Astrocyte (in vitro differentiated cells and primary cell): ENCODE measurements around the gene WDR47. TPM values are rescaled to one million over a fixed set of nuclear protein-coding genes. Genes with fewer than 3 reads are reported as not detected.

Source experiments
- DNase-seq: peaks from one replicate; pipeline ENCODE4 v3.0.0-alpha.2; 2010; ENCODE audit warnings: low read depth
- FAIRE-seq: peaks from 2 replicates; lab custom pipeline; 2011; peaks lifted over from hg19 to GRCh38; lab: Jason Lieb, UNC
- H2AFZ ChIP-seq: 2 replicates; pipeline ENCODE4 v1.6.0; 2012; ENCODE audit warnings: low read depth, low read length, inconsistent platforms
- H3K27ac ChIP-seq: 2 replicates; pipeline ENCODE4 v1.5.1; 2011; ENCODE audit warnings: low read depth, low read length, inconsistent platforms
- H3K27me3 ChIP-seq: 2 replicates; pipeline ENCODE4 v1.6.0; 2011; ENCODE audit warnings: low read length, inconsistent platforms; ENCODE audit not compliant: insufficient read depth
- H3K36me3 ChIP-seq: 2 replicates; pipeline ENCODE4 v1.5.1; 2011; ENCODE audit warnings: low read length, inconsistent platforms; ENCODE audit not compliant: insufficient read depth
- H3K4me1 ChIP-seq: 2 replicates; pipeline ENCODE4 v1.5.1; 2011; ENCODE audit warnings: low read length, inconsistent platforms; ENCODE audit not compliant: insufficient read depth
- H3K4me2 ChIP-seq: 2 replicates; pipeline ENCODE4 v1.6.0; 2012; ENCODE audit warnings: low read length, inconsistent platforms
- H3K4me3 ChIP-seq: 2 replicates; pipeline ENCODE4 v1.5.1; 2011; ENCODE audit warnings: low read depth, mild to moderate bottlenecking, low read length, inconsistent platforms; ENCODE audit not compliant: insufficient read depth
- H3K79me2 ChIP-seq: 2 replicates; pipeline ENCODE4 v1.6.0; 2012; ENCODE audit warnings: mild to moderate bottlenecking, low read length, inconsistent platforms; ENCODE audit not compliant: insufficient read depth
- H3K9ac ChIP-seq: 2 replicates; pipeline ENCODE4 v1.6.0; 2012; ENCODE audit warnings: mild to moderate bottlenecking, low read length, inconsistent platforms
- H3K9me3 ChIP-seq: 2 replicates; pipeline ENCODE4 v1.5.1; 2012; ENCODE audit warnings: low read depth, mild to moderate bottlenecking, low read length, inconsistent platforms; ENCODE audit not compliant: insufficient read depth
- H4K20me1 ChIP-seq: 2 replicates; pipeline ENCODE4 v1.6.0; 2012; ENCODE audit warnings: low read length, inconsistent platforms; ENCODE audit not compliant: insufficient read depth
- H3K27ac Mint-ChIP-seq: one replicate; pipeline ENCODE4 v1.8.0; 2021; ENCODE audit warnings: mild to moderate bottlenecking, mixed read lengths; ENCODE audit not compliant: unreplicated experiment
- H3K27me3 Mint-ChIP-seq: one replicate; pipeline ENCODE4 v1.8.0; 2021; ENCODE audit warnings: low read depth, mixed read lengths; ENCODE audit not compliant: unreplicated experiment
- H3K36me3 Mint-ChIP-seq: one replicate; pipeline ENCODE4 v1.8.0; 2021; ENCODE audit warnings: low read depth, mixed read lengths; ENCODE audit not compliant: unreplicated experiment
- H3K4me1 Mint-ChIP-seq: one replicate; pipeline ENCODE4 v1.8.0; 2021; ENCODE audit warnings: low read depth, mixed read lengths; ENCODE audit not compliant: unreplicated experiment
- H3K4me3 Mint-ChIP-seq: one replicate; pipeline ENCODE4 v1.8.0; 2021; ENCODE audit warnings: mild to moderate bottlenecking, moderate library complexity, mixed read lengths; ENCODE audit not compliant: unreplicated experiment
- H3K9me3 Mint-ChIP-seq: one replicate; pipeline ENCODE4 v1.8.0; 2021; ENCODE audit warnings: mild to moderate bottlenecking, mixed read lengths; ENCODE audit not compliant: unreplicated experiment
- CTCF ChIP-seq: IDR thresholded peaks from 2 replicates; pipeline ENCODE4 v1.5.1; 2011; ENCODE audit warnings: low read depth, mild to moderate bottlenecking, inconsistent platforms, low read length, moderate library complexity; ENCODE audit not compliant: insufficient read depth
- EZH2 ChIP-seq: IDR thresholded peaks from 2 replicates; pipeline ENCODE4 v1.6.1; 2012; ENCODE audit warnings: mild to moderate bottlenecking, low read length, inconsistent platforms; ENCODE audit not compliant: insufficient read depth
- total RNA-seq: library from RNA; stranded (reverse); gene quantifications from 2 replicates; pipeline ENCODE4 v1.2.1, GENCODE V29; 2021

The WDR47 gene
- total RNA-seq, 1 donor from 2014 or later = 34.2 TPM

- Histone ChIP-seq H3K79me2 (no peaks in the 10 kb centered on the region), H3K4me3 (no peak overlapping the region), H3K27me3 (no peaks in the 10 kb centered on the region), H3K4me2 (no peak overlapping the region), H3K36me3 (no peaks in the 10 kb centered on the region), H2AFZ (no peak overlapping the region), H3K4me1 (peaks cover 3% of the 10 kb centered on the region), H3K27ac (no peak overlapping the region), H3K9me3 (no peaks in the 10 kb centered on the region), H4K20me1 (no peaks in the 10 kb centered on the region), H3K9ac (no peak overlapping the region)
- no peak for FAIRE-seq
- H3K9me3 Mint-ChIP-seq = no peaks in the 10 kb centered on the region
- no peak overlapping the region for H3K27ac Mint-ChIP-seq
- H3K4me1 Mint-ChIP-seq = no peaks in the 10 kb centered on the region
- TF ChIP-seq EZH2 = no peak
- TF ChIP-seq CTCF = no peak
- no peaks in the 10 kb centered on the region for H3K27me3 Mint-ChIP-seq
- no peak overlapping the region for H3K4me3 Mint-ChIP-seq
- H3K36me3 Mint-ChIP-seq = no peaks in the 10 kb centered on the region
- DNase-seq = no peak
Measured at GRCh38 chr1:109046671-109047070, 4.8 kb upstream of the WDR47 start.

- Histone ChIP-seq H3K4me2 (no peak overlapping the region), H3K9me3 (no peaks in the 10 kb centered on the region), H3K4me3 (no peak overlapping the region), H3K79me2 (peaks cover 9% of the 10 kb centered on the region), H3K4me1 (peaks cover 3% of the 10 kb centered on the region), H4K20me1 (no peaks in the 10 kb centered on the region), H2AFZ (no peak overlapping the region), H3K27me3 (no peaks in the 10 kb centered on the region), H3K36me3 (no peaks in the 10 kb centered on the region), H3K27ac (no peak overlapping the region), H3K9ac (no peak overlapping the region)
- no peak for TF ChIP-seq CTCF
- no peak for TF ChIP-seq EZH2
- Mint-ChIP-seq H3K27me3 (no peaks in the 10 kb centered on the region), H3K4me3 (no peak overlapping the region), H3K36me3 (no peaks in the 10 kb centered on the region), H3K4me1 (no peaks in the 10 kb centered on the region), H3K9me3 (no peaks in the 10 kb centered on the region), H3K27ac (no peak overlapping the region)
- no peak for DNase-seq
- FAIRE-seq = no peak
Measured at GRCh38 chr1:109045595-109045994, 3.7 kb upstream of the WDR47 start.

GRCh38 chr1:109040989-109041620 is 797 bp downstream of the WDR47 start:
- Histone ChIP-seq H3K27ac (peak overlapping the region; percentile 64), H4K20me1 (peaks cover 26% of the 10 kb centered on the region), H3K27me3 (no peaks in the 10 kb centered on the region), H3K4me2 (peak overlapping the region; percentile 92), H3K4me1 (peaks cover 9% of the 10 kb centered on the region), H3K9ac (peak overlapping the region; percentile 87), H2AFZ (peak overlapping the region; percentile 74), H3K79me2 (peaks cover 49% of the 10 kb centered on the region), H3K4me3 (peak overlapping the region; percentile 89), H3K36me3 (no peaks in the 10 kb centered on the region), H3K9me3 (no peaks in the 10 kb centered on the region)
- TF ChIP-seq CTCF (no peak), EZH2 (no peak)
- Mint-ChIP-seq H3K9me3 (no peaks in the 10 kb centered on the region), H3K36me3 (peaks cover 2% of the 10 kb centered on the region), H3K27ac (peak overlapping the region; percentile 66), H3K27me3 (no peaks in the 10 kb centered on the region), H3K4me3 (peak overlapping the region; percentile 89), H3K4me1 (no peaks in the 10 kb centered on the region)
- DNase-seq = no peak
- no peak for FAIRE-seq
